Colonic mucosa (tissue), 4 donors: ENCODE data around the gene CD63. TPM values are rescaled to one million over a fixed set of nuclear protein-coding genes. Genes with fewer than 3 reads are reported as not detected.

ENCODE experiments used
- DNase-seq: peaks from one replicate; pipeline ENCODE4 v3.0.0-alpha.2; 2020
- H3K27ac ChIP-seq: fragments of 200-600 bp; one replicate; pipeline ENCODE4 v1.8.0; 2021
- H3K27me3 ChIP-seq: fragments of 200-600 bp; one replicate; pipeline ENCODE4 v1.8.0; 2021
- H3K36me3 ChIP-seq: fragments of 200-600 bp; one replicate; pipeline ENCODE4 v1.8.0; 2021
- H3K4me1 ChIP-seq: fragments of 200-600 bp; one replicate; pipeline ENCODE4 v1.8.0; 2021; ENCODE audit warnings: mild to moderate bottlenecking
- H3K4me3 ChIP-seq: fragments of 200-600 bp; one replicate; pipeline ENCODE4 v1.8.0; 2021
- H3K9ac ChIP-seq, 2 donors: one replicate each; pipeline ENCODE4 v1.7.0; 2013; ENCODE audit warnings: control low read depth in 2 of 2, low read depth in 2 of 2, low read length in 2 of 2
- H3K9me3 ChIP-seq: fragments of 200-600 bp; one replicate; pipeline ENCODE4 v1.8.0; 2021
- CTCF ChIP-seq: fragments of 200-600 bp; IDR thresholded peaks from one replicate; pipeline ENCODE4 v1.8.0; 2022; ENCODE audit warnings: antibody characterized with exemption, mild to moderate bottlenecking
- intact Hi-C: fragments of 100-400 bp; cut with DNase I; formaldehyde crosslinking; loops from one replicate; pipeline ENCODE4 v1.14.1; 2022
- total RNA-seq, 2 donors: library from RNA; stranded (reverse); fragmentation: NEBNext Ultra II Directional in 1 of 2; extraction: Animal tissue kit (Norgen Biotek cat#: 25700) in 1 of 2; gene quantifications; one replicate each; pipeline ENCODE4 v1.2.1, GENCODE V29; 2021
- donor health status: healthy.
- donor health status: DM: no; HTN: no; CAD: no.
- donor health status: DM: no; HTN: no; CAD: no.

CD63 gene
- total RNA-seq, 2 donors from 2014 or later = 707 to 1,094 TPM

DNA sequence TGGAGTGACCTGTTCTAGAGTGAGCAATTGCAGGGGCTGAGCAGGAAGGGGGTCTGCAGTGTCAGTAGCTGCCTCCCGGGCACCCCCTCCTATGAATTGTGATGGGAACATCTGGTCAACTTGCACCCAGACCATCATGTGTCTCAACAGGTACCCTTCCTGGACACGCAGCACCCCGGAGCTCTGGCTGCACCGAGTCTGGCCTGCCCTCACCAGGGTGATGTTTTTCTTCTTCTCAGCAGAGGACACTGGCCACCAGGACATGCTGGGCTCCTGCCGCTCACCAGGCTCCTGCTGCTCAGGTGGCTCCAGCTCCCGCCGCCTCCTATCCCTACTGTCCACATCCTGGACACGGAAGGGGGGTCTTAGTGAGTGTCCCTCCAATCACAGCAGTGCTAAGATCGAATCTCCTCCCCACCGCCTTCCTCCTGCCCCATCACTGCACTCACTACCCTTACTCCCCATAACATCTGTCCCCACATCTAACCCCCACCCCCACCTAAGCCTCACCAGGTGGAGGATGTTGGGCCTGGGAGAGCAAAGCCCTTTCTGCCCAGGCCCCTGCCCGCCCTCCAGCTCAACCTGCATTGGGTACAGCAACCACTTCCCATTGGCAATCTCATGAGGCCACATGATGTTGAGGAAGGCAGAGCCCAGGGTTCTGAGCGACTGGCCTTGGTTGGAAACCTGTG is 36.0 kb downstream of the CD63 start:
- Histone ChIP-seq H3K36me3 (no peaks in the 10 kb centered on the region), H3K9me3 (no peaks in the 10 kb centered on the region), H3K27me3 (no peaks in the 10 kb centered on the region), H3K9ac (no peak overlapping the region), H3K27ac (no peak overlapping the region), H3K4me1 (no peaks in the 10 kb centered on the region), H3K4me3 (no peak overlapping the region)
- DNase-seq = no peak
- TF ChIP-seq CTCF = no peak
- intact Hi-C loops = no loop called here

GRCh38 chr12:55688716-55689655 is 39.8 kb downstream of the CD63 start:
- intact Hi-C loops = no loop called here
- DNase-seq = no peak
- no peak for TF ChIP-seq CTCF
- H3K9me3 ChIP-seq = no peaks in the 10 kb centered on the region
- no peak overlapping the region for H3K4me3 ChIP-seq
- H3K36me3 ChIP-seq = no peaks in the 10 kb centered on the region
- no peaks in the 10 kb centered on the region for H3K4me1 ChIP-seq
- no peak overlapping the region for H3K9ac ChIP-seq
- H3K27ac ChIP-seq = no peak overlapping the region
- no peaks in the 10 kb centered on the region for H3K27me3 ChIP-seq

DNA sequence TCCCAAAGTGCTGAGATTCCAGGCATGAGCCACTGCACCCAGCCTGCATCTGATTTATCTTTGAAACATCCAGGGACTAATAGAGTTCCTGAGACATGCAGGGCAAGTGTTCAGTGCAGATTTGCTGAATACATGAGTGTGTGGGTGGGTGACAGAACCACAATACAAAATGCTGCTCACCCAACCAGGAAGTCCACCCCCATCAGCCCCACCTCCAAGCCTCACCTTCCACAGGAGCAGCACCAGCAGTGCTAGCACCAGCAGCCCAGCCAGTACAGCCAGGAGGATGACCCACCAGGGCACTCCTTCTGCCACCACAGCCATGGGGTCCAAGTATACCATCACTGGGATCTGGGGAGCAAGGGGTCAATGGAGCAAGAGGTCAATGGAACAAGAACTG is 41.1 kb downstream of the CD63 start:
- no peak for TF ChIP-seq CTCF
- Histone ChIP-seq H3K36me3 (no peaks in the 10 kb centered on the region), H3K27ac (no peak overlapping the region), H3K9ac (no peak overlapping the region), H3K9me3 (no peaks in the 10 kb centered on the region), H3K27me3 (no peaks in the 10 kb centered on the region), H3K4me3 (no peak overlapping the region), H3K4me1 (peaks cover 3% of the 10 kb centered on the region)
- DNase-seq = no peak
- intact Hi-C loops = no loop called here

- no peak overlapping the region for H3K27ac ChIP-seq
- DNase-seq = no peak
- H3K9me3 ChIP-seq = no peaks in the 10 kb centered on the region
- H3K27me3 ChIP-seq = no peaks in the 10 kb centered on the region
- H3K4me1 ChIP-seq = peaks cover 4% of the 10 kb centered on the region
- H3K36me3 ChIP-seq = no peaks in the 10 kb centered on the region
- H3K9ac ChIP-seq = no peak overlapping the region
- intact Hi-C loops = no loop called here
- no peak overlapping the region for H3K4me3 ChIP-seq
- TF ChIP-seq CTCF = no peak
Observed at GRCh38 chr12:55686366-55687010, 42.3 kb downstream of the CD63 start.

GRCh38 chr12:55685671-55686070 is 43.1 kb downstream of the CD63 start:
- Histone ChIP-seq H3K36me3 (no peaks in the 10 kb centered on the region), H3K9me3 (no peaks in the 10 kb centered on the region), H3K9ac (no peak overlapping the region), H3K27me3 (no peaks in the 10 kb centered on the region), H3K27ac (no peak overlapping the region), H3K4me3 (no peak overlapping the region), H3K4me1 (peaks cover 4% of the 10 kb centered on the region)
- TF ChIP-seq CTCF = no peak
- no peak for DNase-seq
- intact Hi-C loops = no loop called here
